H1 (cell line): ENCODE results near the gene PVALB. TPM values are rescaled to one million over a fixed set of nuclear protein-coding genes. Genes with fewer than 3 reads are reported as not detected.
A peak's percentile ranks its signal among the peaks of the same experiment; 100 is the strongest.

Experiments used
- CTCF ChIA-PET: fragments of 300-600 bp; sonication (Branson Sonifier 250); formaldehyde crosslinking; loops from one replicate; lab custom pipeline; 2021; ENCODE audit not compliant: partially characterized antibody; lab: Charles Lee
- POLR2A ChIA-PET: fragments of 300-600 bp; sonication (Branson Sonifier 250); formaldehyde crosslinking; loops from one replicate; lab custom pipeline; 2021; ENCODE audit warnings: inconsistent platforms; ENCODE audit not compliant: partially characterized antibody; lab: Charles Lee
- DNase-seq, 2 experiments: peaks; one replicate each; pipeline versions ENCODE4 v3.0.0 to v3.0.0-alpha.2; 2010 to 2022; ENCODE audit warnings: low spot score in 2 of 2, low read depth in 1 of 2, mixed read lengths in 1 of 2
- FAIRE-seq: peaks from 2 replicates; lab custom pipeline; 2011; peaks lifted over from hg19 to GRCh38; lab: Jason Lieb, UNC
- H2AFZ ChIP-seq: 2 replicates; pipeline ENCODE4 v1.8.1; 2012; ENCODE audit warnings: low read length, inconsistent platforms
- H2AK5ac ChIP-seq: 2 replicates; pipeline ENCODE4 v1.6.1; 2013; ENCODE audit warnings: low read depth, low read length
- H2BK120ac ChIP-seq: replicated peaks from 2 replicates; pipeline ENCODE3; 2013; ENCODE audit warnings: low read depth, low read length, inconsistent platforms
- H2BK12ac ChIP-seq: 2 replicates; pipeline ENCODE4 v1.6.1; 2013; ENCODE audit warnings: low read depth, low read length
- H2BK15ac ChIP-seq: 2 replicates; pipeline ENCODE4 v1.6.1; 2013; ENCODE audit warnings: low read length
- H2BK20ac ChIP-seq: 2 replicates; pipeline ENCODE4 v1.6.1; 2013; ENCODE audit warnings: low read length
- H2BK5ac ChIP-seq: 2 replicates; pipeline ENCODE4 v1.6.1; 2013; ENCODE audit warnings: low read depth, low read length
- H3K14ac ChIP-seq: 2 replicates; pipeline ENCODE4 v1.6.1; 2013; ENCODE audit warnings: inconsistent platforms; ENCODE audit not compliant: insufficient read length
- H3K18ac ChIP-seq: 2 replicates; pipeline ENCODE4 v1.6.1; 2013; ENCODE audit warnings: low read length; ENCODE audit errors: extremely low read depth
- H3K23ac ChIP-seq: 2 replicates; pipeline ENCODE4 v1.6.1; 2013; ENCODE audit warnings: inconsistent platforms; ENCODE audit not compliant: insufficient read length
- H3K23me2 ChIP-seq: 2 replicates; pipeline ENCODE4 v1.6.1; 2013; ENCODE audit warnings: low read depth, low read length
- H3K27ac ChIP-seq: 2 replicates; pipeline ENCODE4 v1.6.1; 2011; ENCODE audit warnings: low read depth, low read length, inconsistent platforms
- H3K27me3 ChIP-seq, 4 experiments: replicated peaks in 1 of 4; 1 replicate in 1 of 4; 2 replicates in 3 of 4; pipeline versions ENCODE4 v1.6.1 to v1.8.1; 2011 to 2013; ENCODE audit warnings: low read length in 3 of 4, mild to moderate bottlenecking in 3 of 4, inconsistent platforms in 2 of 4, mixed read lengths in 2 of 4, moderate library complexity in 1 of 4; ENCODE audit not compliant: control insufficient read depth in 3 of 4, insufficient read depth in 3 of 4; ENCODE audit errors: extremely low read depth in 1 of 4
- H3K36me3 ChIP-seq, 4 experiments: 2 replicates each; pipeline versions ENCODE4 v1.6.1 to v1.8.1; 2011 to 2013; ENCODE audit warnings: mild to moderate bottlenecking in 4 of 4, low read length in 3 of 4, moderate library complexity in 2 of 4, control low read depth in 1 of 4, inconsistent platforms in 1 of 4; ENCODE audit not compliant: insufficient read depth in 4 of 4, control insufficient read depth in 2 of 4
- H3K4ac ChIP-seq: replicated peaks from 2 replicates; pipeline ENCODE3; 2013; ENCODE audit warnings: low read length, low read depth, mixed read lengths, inconsistent platforms; ENCODE audit not compliant: insufficient read length
- H3K4me1 ChIP-seq, 4 experiments: replicated peaks in 1 of 4; 1 replicate in 1 of 4; 2 replicates in 3 of 4; pipeline versions ENCODE4 v1.6.1 to v1.8.1; 2011 to 2013; ENCODE audit warnings: low read length in 3 of 4, inconsistent platforms in 2 of 4, mixed read lengths in 1 of 4; ENCODE audit not compliant: insufficient read depth in 4 of 4, control insufficient read depth in 3 of 4
- H3K4me2 ChIP-seq, 2 experiments: 2 replicates each; pipeline versions ENCODE4 v1.6.1 to v1.8.1; 2011 to 2013; ENCODE audit warnings: low read depth in 2 of 2, low read length in 2 of 2, control low read depth in 1 of 2, inconsistent platforms in 1 of 2, mild to moderate bottlenecking in 1 of 2; ENCODE audit not compliant: insufficient read depth in 1 of 2
- H3K4me3 ChIP-seq, 4 experiments: fragments of 200-600, 300-600 bp in 1 of 4; sonication (generic), shearing (Covaris generic), sonication (Bioruptor Twin) in 1 of 4; 2 replicates each; pipeline versions ENCODE4 v1.5.1 to v1.8.1; 2011 to 2016; ENCODE audit warnings: low read length in 4 of 4, low read depth in 3 of 4, control low read depth in 2 of 4, inconsistent platforms in 2 of 4, mild to moderate bottlenecking in 2 of 4, mixed read lengths in 1 of 4, moderate library complexity in 1 of 4; ENCODE audit not compliant: insufficient read depth in 2 of 4; ENCODE audit errors: extremely low read depth in 1 of 4
- H3K56ac ChIP-seq: replicated peaks from 2 replicates; pipeline ENCODE3; 2013; ENCODE audit warnings: low read depth, mild to moderate bottlenecking, mixed read lengths, low read length, inconsistent platforms; ENCODE audit not compliant: insufficient read length
- H3K79me1 ChIP-seq: 2 replicates; pipeline ENCODE4 v1.6.1; 2013; ENCODE audit warnings: low read depth, low read length, control low read depth
- H3K79me2 ChIP-seq, 2 experiments: 2 replicates each; pipeline versions ENCODE4 v1.6.1 to v1.8.1; 2012 to 2013; ENCODE audit warnings: low read length in 2 of 2, mild to moderate bottlenecking in 2 of 2, inconsistent platforms in 1 of 2; ENCODE audit not compliant: insufficient read depth in 2 of 2, control insufficient read depth in 1 of 2
- H3K9ac ChIP-seq, 4 experiments: replicated peaks in 1 of 4; 1 replicate in 1 of 4; 2 replicates in 3 of 4; pipeline versions ENCODE4 v1.6.1 to v1.8.1; 2011 to 2013; ENCODE audit warnings: low read depth in 3 of 4, low read length in 3 of 4, control low read depth in 2 of 4, mild to moderate bottlenecking in 2 of 4, moderate library complexity in 2 of 4, inconsistent platforms in 1 of 4; ENCODE audit errors: extremely low read depth in 1 of 4
- H3K9me3 ChIP-seq, 2 experiments: 2 replicates each; pipeline versions ENCODE4 v1.6.1 to v1.8.1; 2012 to 2013; ENCODE audit warnings: mild to moderate bottlenecking in 2 of 2, moderate library complexity in 2 of 2, control low read depth in 1 of 2, inconsistent platforms in 1 of 2, low read depth in 1 of 2, low read length in 1 of 2, mixed read lengths in 1 of 2; ENCODE audit not compliant: insufficient read depth in 2 of 2
- H4K20me1 ChIP-seq, 2 experiments: replicated peaks in 1 of 2; 2 replicates each; pipeline versions ENCODE3 to v1.8.1; 2011 to 2013; ENCODE audit warnings: inconsistent platforms in 2 of 2, low read length in 2 of 2, mild to moderate bottlenecking in 1 of 2; ENCODE audit not compliant: insufficient read depth in 2 of 2, control insufficient read depth in 1 of 2
- H4K5ac ChIP-seq: 2 replicates; pipeline ENCODE4 v1.6.1; 2013; ENCODE audit warnings: low read length, low read depth, mixed read lengths, inconsistent platforms; ENCODE audit not compliant: insufficient read length
- H4K8ac ChIP-seq: 2 replicates; pipeline ENCODE4 v1.8.0; 2013; ENCODE audit warnings: mild to moderate bottlenecking, moderate library complexity, low read length, inconsistent platforms; ENCODE audit not compliant: insufficient read depth; ENCODE audit errors: extremely low read depth
- H4K91ac ChIP-seq: replicated peaks from 2 replicates; pipeline ENCODE3; 2013; ENCODE audit warnings: low read length, mixed read lengths, inconsistent platforms; ENCODE audit not compliant: insufficient read length
- ASH2L ChIP-seq: fragments of 200-600, 300-600 bp; sonication (generic); IDR thresholded peaks from one replicate; pipeline ENCODE4 v1.7.1; 2017; ENCODE audit warnings: low read length
- EZH2 ChIP-seq: fragments of 200-600 bp; sonication (generic); IDR thresholded peaks from 2 replicates; pipeline ENCODE4 v1.7.1; 2012; ENCODE audit warnings: low read depth, mild to moderate bottlenecking, moderate library complexity, low read length, inconsistent platforms; ENCODE audit not compliant: severe bottlenecking
- GTF2F1 ChIP-seq: IDR thresholded peaks from 2 replicates; pipeline ENCODE4 v1.6.1; 2012; ENCODE audit warnings: low read depth, low read length, improper control_type of control experiment, borderline replicate concordance
- JUND ChIP-seq: IDR thresholded peaks from 2 replicates; pipeline ENCODE4 v1.6.1; 2011; ENCODE audit warnings: mild to moderate bottlenecking, improper control_type of control experiment, low read length
- NANOG ChIP-seq: IDR thresholded peaks from 2 replicates; pipeline ENCODE4 v1.6.1; 2011; ENCODE audit warnings: low read length, low read depth, mild to moderate bottlenecking, inconsistent platforms; ENCODE audit not compliant: insufficient read depth, poor library complexity, severe bottlenecking
- PHF8 ChIP-seq: fragments of 200-600 bp; sonication (generic); conservative IDR thresholded peaks from 2 replicates; pipeline ENCODE4 v1.7.1; 2012; ENCODE audit warnings: low read depth, mild to moderate bottlenecking, inconsistent platforms, low read length, moderate library complexity
- RXRA ChIP-seq: IDR thresholded peaks from 2 replicates; pipeline ENCODE4 v1.6.1; 2011; ENCODE audit warnings: low read depth, mild to moderate bottlenecking, low read length, moderate library complexity; ENCODE audit not compliant: insufficient read depth
- SIN3A ChIP-seq, 2 experiments: IDR thresholded peaks in 1 of 2; conservative IDR thresholded peaks in 1 of 2; 2 replicates each; pipeline ENCODE4 v1.6.1; 2011 to 2012; ENCODE audit warnings: low read length in 2 of 2, improper control_type of control experiment in 1 of 2, low read depth in 1 of 2, mild to moderate bottlenecking in 1 of 2
- SIX5 ChIP-seq: IDR thresholded peaks from 2 replicates; pipeline ENCODE4 v1.6.1; 2011; ENCODE audit warnings: mild to moderate bottlenecking, low read depth, low read length
- SP1 ChIP-seq: IDR thresholded peaks from 2 replicates; pipeline ENCODE4 v1.6.1; 2011; ENCODE audit warnings: low read depth, low read length
- TCF12 ChIP-seq: IDR thresholded peaks from 2 replicates; pipeline ENCODE4 v1.6.1; 2011; ENCODE audit warnings: low read depth, mild to moderate bottlenecking, low read length
- WGBS, 2 experiments: shearing (Covaris generic) in 1 of 2; methylation state at CpG; one replicate each; pipeline versions ENCODE4 v1.1.6 to v1.1.7; 2013 to 2015; ENCODE audit warnings: low lambda C conversion rate in 2 of 2, mixed read lengths in 2 of 2, inconsistent platforms in 1 of 2, low coverage in 1 of 2, missing lambda C conversion rate in 1 of 2; ENCODE audit not compliant: insufficient replicate concordance in 2 of 2, insufficient coverage in 1 of 2, insufficient read length in 1 of 2; ENCODE audit errors: extremely low coverage in 1 of 2, missing lambda C conversion rate in 1 of 2; 5-methylcytosine and 5-hydroxymethylcytosine counted together
- polyA plus RNA-seq, 7 experiments: library from polyadenylated mRNA; depleted of rRNA in 3 of 7; stranded (reverse) in 5 of 7; unstranded in 2 of 7; fragments of >200 nt in 5 of 7; fragments of 200-250 nt in 2 of 7; gene quantifications; 1 replicate in 5 of 7; 2 replicates in 1 of 7; 4 replicates in 1 of 7; pipeline versions ENCODE4 v1.2.1 to v1.2.3, GENCODE V29; 2011 to 2013; ENCODE audit warnings: missing spikeins in 2 of 7, mixed read lengths in 2 of 7
- total RNA-seq: library from RNA; stranded (reverse); fragmentation: NEBNext Ultra II Directional; extraction: Animal tissue kit (Norgen Biotek cat#: 25700); gene quantifications from 2 replicates; pipeline ENCODE4 v1.2.1, GENCODE V29; 2021

PVALB gene
- total and polyA plus RNA-seq, 2 of the 8 experiments (the other 6 are each of a cell fraction or from before 2014, with no cell fraction given) = 1.7 to 5.4 TPM

- H3K79me1 ChIP-seq = no peaks in the 10 kb centered on the region
- H4K8ac ChIP-seq = 0 out of 2 replicates have a peak overlapping the region, but pooled peaks have one; percentile 21
- H2BK12ac ChIP-seq = no peak overlapping the region
- H2AK5ac ChIP-seq = no peak overlapping the region
- no peak overlapping the region for H4K91ac ChIP-seq
- no peak overlapping the region for H3K4ac ChIP-seq
- H3K36me3 ChIP-seq = peaks cover 0 to 1% (median 0%) of the 10 kb centered on the region in 4 experiments; a peak in 2 of 8 replicates
- ChIA-PET CTCF (interaction anchor here (0.6 to 6.4 kb wide), 49 partner anchors 9 to 259 kb away, joined by 3 to 60 read pairs (median 4); partner anchors contain the start of genes IFT27 and NCF4), POLR2A (no interaction called here)
- H3K14ac ChIP-seq = no peak overlapping the region
- H2AFZ ChIP-seq = no peak overlapping the region
- H3K4me1 ChIP-seq = peaks cover 0 to 7% (median 0%) of the 10 kb centered on the region in 4 experiments; a peak in 2 of 7 replicates
- H3K56ac ChIP-seq = no peak overlapping the region
- H3K27me3 ChIP-seq = peaks cover 0 to 3% (median 0%) of the 10 kb centered on the region in 4 experiments; a peak in 2 of 7 replicates
- FAIRE-seq (no peak), DNase-seq (no peak)
- no peak overlapping the region for H3K4me2 ChIP-seq
- no peak overlapping the region for H3K27ac ChIP-seq
- H3K9me3 ChIP-seq = no peaks in the 10 kb centered on the region
- H4K5ac ChIP-seq = no peak overlapping the region
- no peak overlapping the region for H2BK120ac ChIP-seq
- 78% methylated on average over 25 of the region's 28 CpGs; no CpG with 5 or more reads in 1 of the 2 experiments for WGBS, 2 experiments
- no peak overlapping the region for H3K9ac ChIP-seq
- H3K79me2 ChIP-seq = no peaks in the 10 kb centered on the region
- H4K20me1 ChIP-seq = peaks cover 0 to 2% of the 10 kb centered on the region in 2 experiments
- no peak overlapping the region for H2BK20ac ChIP-seq
- no peaks in the 10 kb centered on the region for H3K23me2 ChIP-seq
- no peak overlapping the region for H3K23ac ChIP-seq
- H3K4me3 ChIP-seq = no peak overlapping the region
- H2BK15ac ChIP-seq = no peak overlapping the region
- H2BK5ac ChIP-seq = no peak overlapping the region
- no peak overlapping the region for H3K18ac ChIP-seq
- no peak for TF ChIP-seq GTF2F1
- TF ChIP-seq RXRA = no peak
- TF ChIP-seq SIN3A (conservative IDR thresholded peaks at IDR 0.05 in 1 of 2, IDR thresholded peaks at IDR 0.05 in 1 of 2; ENCODE audit: low read depth in 1 of 2, low read length in 2 of 2) = no peak
- TF ChIP-seq JUND = no peak
- no peak for TF ChIP-seq SP1
- TF ChIP-seq SIX5 = no peak
- TF ChIP-seq ASH2L = no peak
- TF ChIP-seq TCF12 = no peak
- TF ChIP-seq NANOG = no peak
- TF ChIP-seq EZH2 = no peak
- TF ChIP-seq PHF8 = no peak
- TF ChIP-seq, all 59 proteins: peak for 0
Measured at GRCh38 chr22:36756746-36757655, 59.8 kb downstream of the PVALB start.
